WTC11 (cell line): ENCODE data around the gene SPEF1. TPM values are rescaled to one million over a fixed set of nuclear protein-coding genes. Genes with fewer than 3 reads are reported as not detected.
A peak's percentile ranks its signal among the peaks of the same experiment; 100 is the strongest.

ENCODE experiments used
- ATAC-seq: fragments of 200-7000 bp; cut with Tn5 transposase; 2 replicates; pipeline ENCODE4 v1.10.0; 2021; ENCODE audit warnings: mild to moderate bottlenecking, moderate library complexity
- CTCF ChIA-PET: fragments of 300-600 bp; sonication (Branson Sonifier 250); formaldehyde crosslinking; loops from one replicate; lab custom pipeline; 2021; ENCODE audit warnings: antibody characterized with exemption; lab: Charles Lee
- POLR2A ChIA-PET: fragments of 350-600 bp; sonication (Branson Sonifier 250); formaldehyde crosslinking; loops from one replicate; lab custom pipeline; 2021; ENCODE audit warnings: antibody characterized with exemption; lab: Charles Lee
- DNase-seq: peaks from one replicate; pipeline ENCODE4 v3.0.0; 2021; ENCODE audit warnings: low spot score
- H3K27ac Mint-ChIP-seq: 2 replicates; pipeline ENCODE4 v1.8.0; 2021; ENCODE audit warnings: mixed read lengths
- H3K27me3 Mint-ChIP-seq: 2 replicates; pipeline ENCODE4 v1.8.0; 2021; ENCODE audit warnings: low read depth, mild to moderate bottlenecking, moderate library complexity, mixed read lengths
- H3K36me3 Mint-ChIP-seq: 2 replicates; pipeline ENCODE4 v1.8.0; 2021; ENCODE audit warnings: mixed read lengths
- H3K4me1 Mint-ChIP-seq: 2 replicates; pipeline ENCODE4 v1.8.0; 2022; ENCODE audit warnings: mixed read lengths
- H3K4me3 Mint-ChIP-seq: 2 replicates; pipeline ENCODE4 v1.8.0; 2021; ENCODE audit warnings: mild to moderate bottlenecking, moderate library complexity, mixed read lengths
- H3K9me3 Mint-ChIP-seq: 2 replicates; pipeline ENCODE4 v1.8.0; 2021; ENCODE audit warnings: mixed read lengths
- CTCF ChIP-seq: fragments of 200-600 bp; IDR thresholded peaks from 2 replicates; pipeline ENCODE4 v1.8.0; 2022; ENCODE audit warnings: antibody characterized with exemption
- EMX1 ChIP-seq: fragments of 250-450 bp; sonication (Bioruptor Pico); IDR thresholded peaks from 2 replicates; pipeline ENCODE4 v1.8.0; 2021; ENCODE audit warnings: mild to moderate bottlenecking
- FOXP4 ChIP-seq: sonication (generic); formaldehyde crosslinking; IDR thresholded peaks from 2 replicates; pipeline ENCODE4 v1.8.0; 2022; ENCODE audit warnings: mild to moderate bottlenecking, missing genetic modification reagents
- HMGA2 ChIP-seq: fragments of 250-450 bp; sonication (Bioruptor Pico); IDR thresholded peaks from 2 replicates; pipeline ENCODE4 v1.4.0; 2021; ENCODE audit warnings: mild to moderate bottlenecking, moderate library complexity
- JUN ChIP-seq: sonication (generic); formaldehyde crosslinking; IDR thresholded peaks from 2 replicates; pipeline ENCODE4 v1.8.0; 2023; ENCODE audit warnings: mild to moderate bottlenecking, missing genetic modification reagents
- MXD4 ChIP-seq: fragments of 250-450 bp; sonication (Bioruptor Pico); IDR thresholded peaks from 2 replicates; pipeline ENCODE4 v1.8.0; 2021; ENCODE audit warnings: mild to moderate bottlenecking, moderate library complexity, borderline replicate concordance
- SMAD4 ChIP-seq: sonication (generic); formaldehyde crosslinking; IDR thresholded peaks from 2 replicates; pipeline ENCODE4 v1.8.0; 2022; ENCODE audit warnings: mild to moderate bottlenecking, missing genetic modification reagents
- ZMAT4 ChIP-seq: fragments of 250-450 bp; sonication (Bioruptor Pico); IDR thresholded peaks from 2 replicates; pipeline ENCODE4 v1.9.0; 2021; ENCODE audit warnings: mild to moderate bottlenecking
- ZNF232 ChIP-seq: sonication (generic); formaldehyde crosslinking; IDR thresholded peaks from 2 replicates; pipeline ENCODE4 v1.8.0; 2022; ENCODE audit warnings: mild to moderate bottlenecking, missing genetic modification reagents
- ZNF416 ChIP-seq: fragments of 250-450 bp; sonication (Bioruptor Pico); IDR thresholded peaks from 2 replicates; pipeline ENCODE4 v1.9.0; 2021; ENCODE audit warnings: mild to moderate bottlenecking, inconsistent platforms
- total RNA-seq: library from RNA; stranded (reverse); gene quantifications from 3 replicates; pipeline ENCODE4 v1.2.3, GENCODE V29; 2021
- TF ChIP-seq, protein P1 (sequence below): fragments of 250-450 bp; sonication (Bioruptor Pico); conservative IDR thresholded peaks from 2 replicates; pipeline ENCODE4 v1.9.0; 2021; ENCODE audit warnings: mild to moderate bottlenecking
- TF ChIP-seq, protein P2 (sequence below): fragments of 250-450 bp; sonication (Bioruptor Pico); IDR thresholded peaks from 2 replicates; pipeline ENCODE4 v1.9.0; 2021; ENCODE audit warnings: mild to moderate bottlenecking
- TF ChIP-seq, protein P3 (sequence below): fragments of 250-450 bp; sonication (Bioruptor Pico); IDR thresholded peaks from 2 replicates; pipeline ENCODE4 v1.9.0; 2021; ENCODE audit warnings: mild to moderate bottlenecking, borderline replicate concordance

Gene SPEF1
- total RNA-seq, 1 experiment from 2014 or later, result 0.72 TPM

- H3K27me3 Mint-ChIP-seq, result no peaks in the 10 kb centered on the region
- H3K9me3 Mint-ChIP-seq, result no peaks in the 10 kb centered on the region
- CTCF ChIA-PET, result interaction anchor here (8.1 kb wide), 1 partner anchor 12 kb away, joined by 195 read pairs; no protein-coding TSS in a partner anchor
- H3K27ac Mint-ChIP-seq, result no peak overlapping the region
- POLR2A ChIA-PET, result no interaction called here
- DNase-seq, result no peak
- no peak for ATAC-seq
- peaks cover 18% of the 10 kb centered on the region for H3K4me1 Mint-ChIP-seq
- H3K36me3 Mint-ChIP-seq, result peaks cover 3% of the 10 kb centered on the region
- H3K4me3 Mint-ChIP-seq, result no peak overlapping the region
- TF ChIP-seq, protein P1, sequence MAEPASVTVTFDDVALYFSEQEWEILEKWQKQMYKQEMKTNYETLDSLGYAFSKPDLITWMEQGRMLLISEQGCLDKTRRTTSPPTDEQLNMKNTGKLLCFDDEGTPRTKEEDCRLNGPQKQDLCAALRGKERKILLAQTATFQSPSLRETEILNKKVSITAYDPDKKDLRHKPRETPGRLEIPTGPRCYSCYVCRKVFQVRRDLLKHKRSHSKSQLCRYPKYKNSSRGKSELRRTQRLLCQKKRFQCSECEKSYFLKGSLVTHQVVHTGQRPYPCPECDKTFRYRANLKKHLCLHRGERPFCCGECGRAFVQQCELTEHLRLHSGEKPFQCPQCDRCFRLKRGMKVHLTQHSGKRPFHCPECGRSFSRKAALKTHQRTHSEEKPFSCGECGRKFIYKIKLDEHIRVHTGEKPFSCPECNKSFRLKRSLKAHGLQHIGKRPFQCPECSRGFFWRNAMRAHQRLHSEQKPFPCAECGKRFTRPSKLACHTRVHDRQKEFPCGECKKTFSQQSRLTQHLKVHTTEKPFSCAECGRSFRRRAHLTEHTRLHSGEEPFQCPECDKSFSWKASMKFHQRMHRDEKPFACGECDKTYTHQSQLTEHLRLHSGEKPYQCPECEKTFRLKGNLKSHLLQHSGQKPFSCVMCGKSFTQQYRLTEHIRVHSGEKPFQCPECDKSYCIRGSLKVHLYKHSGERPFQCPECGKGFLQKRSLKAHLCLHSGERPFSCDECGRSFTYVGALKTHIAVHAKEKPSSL (CRISPR knock-in tag), result no peak
- TF ChIP-seq EMX1 (CRISPR knock-in tag), result no peak
- no peak for TF ChIP-seq JUN (CRISPR knock-in tag)
- TF ChIP-seq ZNF232 (CRISPR knock-in tag), result no peak
- TF ChIP-seq, protein P2, sequence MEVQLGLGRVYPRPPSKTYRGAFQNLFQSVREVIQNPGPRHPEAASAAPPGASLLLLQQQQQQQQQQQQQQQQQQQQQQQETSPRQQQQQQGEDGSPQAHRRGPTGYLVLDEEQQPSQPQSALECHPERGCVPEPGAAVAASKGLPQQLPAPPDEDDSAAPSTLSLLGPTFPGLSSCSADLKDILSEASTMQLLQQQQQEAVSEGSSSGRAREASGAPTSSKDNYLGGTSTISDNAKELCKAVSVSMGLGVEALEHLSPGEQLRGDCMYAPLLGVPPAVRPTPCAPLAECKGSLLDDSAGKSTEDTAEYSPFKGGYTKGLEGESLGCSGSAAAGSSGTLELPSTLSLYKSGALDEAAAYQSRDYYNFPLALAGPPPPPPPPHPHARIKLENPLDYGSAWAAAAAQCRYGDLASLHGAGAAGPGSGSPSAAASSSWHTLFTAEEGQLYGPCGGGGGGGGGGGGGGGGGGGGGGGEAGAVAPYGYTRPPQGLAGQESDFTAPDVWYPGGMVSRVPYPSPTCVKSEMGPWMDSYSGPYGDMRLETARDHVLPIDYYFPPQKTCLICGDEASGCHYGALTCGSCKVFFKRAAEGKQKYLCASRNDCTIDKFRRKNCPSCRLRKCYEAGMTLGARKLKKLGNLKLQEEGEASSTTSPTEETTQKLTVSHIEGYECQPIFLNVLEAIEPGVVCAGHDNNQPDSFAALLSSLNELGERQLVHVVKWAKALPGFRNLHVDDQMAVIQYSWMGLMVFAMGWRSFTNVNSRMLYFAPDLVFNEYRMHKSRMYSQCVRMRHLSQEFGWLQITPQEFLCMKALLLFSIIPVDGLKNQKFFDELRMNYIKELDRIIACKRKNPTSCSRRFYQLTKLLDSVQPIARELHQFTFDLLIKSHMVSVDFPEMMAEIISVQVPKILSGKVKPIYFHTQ (CRISPR knock-in tag), result no peak
- TF ChIP-seq, protein P3, sequence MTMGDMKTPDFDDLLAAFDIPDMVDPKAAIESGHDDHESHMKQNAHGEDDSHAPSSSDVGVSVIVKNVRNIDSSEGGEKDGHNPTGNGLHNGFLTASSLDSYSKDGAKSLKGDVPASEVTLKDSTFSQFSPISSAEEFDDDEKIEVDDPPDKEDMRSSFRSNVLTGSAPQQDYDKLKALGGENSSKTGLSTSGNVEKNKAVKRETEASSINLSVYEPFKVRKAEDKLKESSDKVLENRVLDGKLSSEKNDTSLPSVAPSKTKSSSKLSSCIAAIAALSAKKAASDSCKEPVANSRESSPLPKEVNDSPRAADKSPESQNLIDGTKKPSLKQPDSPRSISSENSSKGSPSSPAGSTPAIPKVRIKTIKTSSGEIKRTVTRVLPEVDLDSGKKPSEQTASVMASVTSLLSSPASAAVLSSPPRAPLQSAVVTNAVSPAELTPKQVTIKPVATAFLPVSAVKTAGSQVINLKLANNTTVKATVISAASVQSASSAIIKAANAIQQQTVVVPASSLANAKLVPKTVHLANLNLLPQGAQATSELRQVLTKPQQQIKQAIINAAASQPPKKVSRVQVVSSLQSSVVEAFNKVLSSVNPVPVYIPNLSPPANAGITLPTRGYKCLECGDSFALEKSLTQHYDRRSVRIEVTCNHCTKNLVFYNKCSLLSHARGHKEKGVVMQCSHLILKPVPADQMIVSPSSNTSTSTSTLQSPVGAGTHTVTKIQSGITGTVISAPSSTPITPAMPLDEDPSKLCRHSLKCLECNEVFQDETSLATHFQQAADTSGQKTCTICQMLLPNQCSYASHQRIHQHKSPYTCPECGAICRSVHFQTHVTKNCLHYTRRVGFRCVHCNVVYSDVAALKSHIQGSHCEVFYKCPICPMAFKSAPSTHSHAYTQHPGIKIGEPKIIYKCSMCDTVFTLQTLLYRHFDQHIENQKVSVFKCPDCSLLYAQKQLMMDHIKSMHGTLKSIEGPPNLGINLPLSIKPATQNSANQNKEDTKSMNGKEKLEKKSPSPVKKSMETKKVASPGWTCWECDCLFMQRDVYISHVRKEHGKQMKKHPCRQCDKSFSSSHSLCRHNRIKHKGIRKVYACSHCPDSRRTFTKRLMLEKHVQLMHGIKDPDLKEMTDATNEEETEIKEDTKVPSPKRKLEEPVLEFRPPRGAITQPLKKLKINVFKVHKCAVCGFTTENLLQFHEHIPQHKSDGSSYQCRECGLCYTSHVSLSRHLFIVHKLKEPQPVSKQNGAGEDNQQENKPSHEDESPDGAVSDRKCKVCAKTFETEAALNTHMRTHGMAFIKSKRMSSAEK (CRISPR knock-in tag), result no peak
- TF ChIP-seq ZMAT4 (CRISPR knock-in tag), result no peak
- TF ChIP-seq CTCF, result no peak
- TF ChIP-seq, all 79 proteins: peak for 0
Observed at GRCh38 chr20:3763671-3764601, 17.3 kb downstream of the SPEF1 start.

DNA sequence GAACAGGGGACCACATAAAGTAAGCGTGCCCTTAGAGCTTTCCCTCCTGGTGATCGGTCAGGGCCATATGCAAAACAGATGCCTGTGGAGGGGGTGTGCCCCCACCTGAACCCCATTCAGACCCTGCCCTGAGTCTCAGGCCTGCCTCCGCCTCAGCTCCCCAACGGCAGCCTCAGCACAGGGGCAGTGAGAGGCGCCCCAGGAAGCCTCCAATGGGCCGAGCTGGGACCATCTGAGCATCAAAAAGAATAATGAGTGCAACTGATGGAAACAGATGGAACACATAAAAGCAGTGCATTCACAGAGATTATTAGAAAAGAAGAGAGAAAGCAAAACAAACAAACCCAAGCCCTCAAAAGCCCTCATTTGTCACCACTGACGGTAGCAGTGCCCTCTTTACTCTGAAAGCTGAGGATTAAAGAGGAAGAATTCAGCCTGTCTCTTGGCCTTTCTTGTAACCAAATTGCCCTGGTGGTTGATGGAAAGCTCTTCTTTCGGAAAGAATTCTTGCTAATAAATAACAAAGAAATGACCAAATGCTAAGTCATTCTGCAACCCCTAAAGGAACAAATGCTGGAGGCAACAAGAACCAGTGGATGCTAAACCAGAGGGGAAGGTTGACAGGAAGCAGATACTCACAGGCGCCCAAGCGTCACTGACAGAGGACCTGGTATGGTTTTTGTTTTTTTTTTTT, 20.4 kb downstream of the SPEF1 start:
- H3K27me3 Mint-ChIP-seq, result no peaks in the 10 kb centered on the region
- no peaks in the 10 kb centered on the region for H3K9me3 Mint-ChIP-seq
- POLR2A ChIA-PET, result interaction anchor here (0.6 kb wide), 1 partner anchor 439 kb away, joined by 3 read pairs; no protein-coding TSS in a partner anchor
- H3K27ac Mint-ChIP-seq, result peak overlapping the region; percentile 57; the same call in 1 of the 2 replicates
- CTCF ChIA-PET, result interaction anchor here (0.6 to 3.5 kb wide), 6 partner anchors 8 to 20 kb away, joined by 3 to 23 read pairs (median 4); partner anchors contain the start of gene SPEF1
- DNase-seq (no peak), ATAC-seq (no peak)
- no peak overlapping the region for H3K4me3 Mint-ChIP-seq
- peaks cover 2% of the 10 kb centered on the region; the same call in 1 of the 2 replicates for H3K4me1 Mint-ChIP-seq
- peaks cover 19% of the 10 kb centered on the region for H3K36me3 Mint-ChIP-seq
- TF ChIP-seq MXD4 (CRISPR knock-in tag), result no peak
- no peak for TF ChIP-seq SMAD4 (CRISPR knock-in tag)
- TF ChIP-seq ZNF416, result no peak
- no peak for TF ChIP-seq FOXP4
- no peak for TF ChIP-seq HMGA2 (CRISPR knock-in tag)
- TF ChIP-seq, protein P1 (CRISPR knock-in tag), result no peak
